A549 (cell line): ENCODE measurements around the gene KLC3.

Experiments used
- MAFK ChIP-seq: fragments of 450-650 bp; IDR thresholded peaks from 2 replicates; pipeline ENCODE4 v1.6.1; 2014; ENCODE audit not compliant: partially characterized antibody
- MAX ChIP-seq: IDR thresholded peaks from 2 replicates; pipeline ENCODE4 v1.6.1; 2012
- NR3C1 ChIP-seq: fragments of >200 bp; sonication (Bioruptor Twin); formaldehyde crosslinking; IDR thresholded peaks from 3 replicates; pipeline ENCODE4 v1.6.1; 2017
- PHF8 ChIP-seq: fragments of 200-600 bp; sonication (generic); IDR thresholded peaks from 2 replicates; pipeline ENCODE4 v1.6.1; 2016; ENCODE audit warnings: low read depth, mild to moderate bottlenecking, antibody characterized with exemption, moderate library complexity, borderline replicate concordance
- POLR2A ChIP-seq: IDR thresholded peaks from 2 replicates; pipeline ENCODE4 v1.6.1; 2012; ENCODE audit warnings: mild to moderate bottlenecking, low read length
- RAD21 ChIP-seq, 2 experiments: fragments of >200 bp in 1 of 2; sonication (Bioruptor Twin) in 1 of 2; formaldehyde crosslinking in 1 of 2; IDR thresholded peaks in 1 of 2; conservative IDR thresholded peaks in 1 of 2; 2 replicates in 1 of 2; 3 replicates in 1 of 2; pipeline ENCODE4 v1.6.1; 2012 to 2018; ENCODE audit warnings: inconsistent platforms in 1 of 2
- RNF2 ChIP-seq: fragments of 200-600 bp; sonication (generic); IDR thresholded peaks from 2 replicates; pipeline ENCODE4 v1.6.1; 2016; ENCODE audit warnings: low read depth, mild to moderate bottlenecking, antibody characterized with exemption, moderate library complexity, borderline replicate concordance
- TF ChIP-seq, protein P1 (sequence below): fragments of >200 bp; sonication (Bioruptor Twin); formaldehyde crosslinking; IDR thresholded peaks from 3 replicates; pipeline ENCODE4 v1.5.1; 2016

DNA sequence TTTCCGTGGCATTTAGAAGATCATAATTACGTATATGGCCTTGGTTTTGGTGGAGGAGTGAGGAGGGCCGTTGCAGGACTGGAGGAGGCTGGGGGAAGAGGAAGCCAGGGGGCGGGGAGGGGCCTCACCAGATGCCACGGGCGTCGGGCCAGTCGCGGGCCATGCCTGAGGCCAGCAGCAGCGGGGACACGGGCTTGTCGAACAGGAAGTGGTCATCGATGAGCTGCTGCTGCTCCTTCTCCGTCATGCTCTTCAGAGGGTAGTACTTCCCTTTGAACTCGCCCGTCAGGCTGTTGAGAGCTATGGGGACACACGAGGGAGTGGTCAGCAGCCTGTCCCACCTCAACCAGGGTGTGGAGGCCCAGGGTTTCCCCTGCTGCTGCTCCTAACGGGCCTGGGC, 28.9 kb upstream of the KLC3 start:
- TF ChIP-seq, protein P1, sequence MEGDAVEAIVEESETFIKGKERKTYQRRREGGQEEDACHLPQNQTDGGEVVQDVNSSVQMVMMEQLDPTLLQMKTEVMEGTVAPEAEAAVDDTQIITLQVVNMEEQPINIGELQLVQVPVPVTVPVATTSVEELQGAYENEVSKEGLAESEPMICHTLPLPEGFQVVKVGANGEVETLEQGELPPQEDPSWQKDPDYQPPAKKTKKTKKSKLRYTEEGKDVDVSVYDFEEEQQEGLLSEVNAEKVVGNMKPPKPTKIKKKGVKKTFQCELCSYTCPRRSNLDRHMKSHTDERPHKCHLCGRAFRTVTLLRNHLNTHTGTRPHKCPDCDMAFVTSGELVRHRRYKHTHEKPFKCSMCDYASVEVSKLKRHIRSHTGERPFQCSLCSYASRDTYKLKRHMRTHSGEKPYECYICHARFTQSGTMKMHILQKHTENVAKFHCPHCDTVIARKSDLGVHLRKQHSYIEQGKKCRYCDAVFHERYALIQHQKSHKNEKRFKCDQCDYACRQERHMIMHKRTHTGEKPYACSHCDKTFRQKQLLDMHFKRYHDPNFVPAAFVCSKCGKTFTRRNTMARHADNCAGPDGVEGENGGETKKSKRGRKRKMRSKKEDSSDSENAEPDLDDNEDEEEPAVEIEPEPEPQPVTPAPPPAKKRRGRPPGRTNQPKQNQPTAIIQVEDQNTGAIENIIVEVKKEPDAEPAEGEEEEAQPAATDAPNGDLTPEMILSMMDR = no peak
- TF ChIP-seq RNF2 (no peak), NR3C1 (no peak), POLR2A (no peak), PHF8 (no peak), MAFK (no peak), MAX (no peak), RAD21 (conservative IDR thresholded peaks at IDR 0.05 in 1 of 2, IDR thresholded peaks at IDR 0.05 in 1 of 2) (no peak)
